Dermis microvascular lymphatic vessel endothelial cell (primary cell): ENCODE data around the gene GNA12. TPM values are rescaled to one million over a fixed set of nuclear protein-coding genes. Genes with fewer than 3 reads are reported as not detected.
"Not testable (repeated sequence)": the region's sequence is repeated elsewhere in the genome, so short reads cannot be mapped to it uniquely, and the experiment has no call there.

ENCODE experiments used
- DNase-seq, 2 donors: peaks; one replicate each; pipeline versions ENCODE4 v3.0.0 to v3.0.0-alpha.2; 2010; ENCODE audit warnings: low read depth in 2 of 2
- total RNA-seq: library from RNA; depleted of rRNA; stranded (reverse); fragments of >200 nt; gene quantifications from 2 replicates; pipeline ENCODE4 v1.2.1, GENCODE V29; 2014

GNA12 gene
- total RNA-seq, 1 donor from 2014 or later: 20.8 TPM

- DNase-seq: peak; percentile 76 to 95
Measured at GRCh38 chr7:2757904-2758672, 86.0 kb downstream of the GNA12 start.

DNA sequence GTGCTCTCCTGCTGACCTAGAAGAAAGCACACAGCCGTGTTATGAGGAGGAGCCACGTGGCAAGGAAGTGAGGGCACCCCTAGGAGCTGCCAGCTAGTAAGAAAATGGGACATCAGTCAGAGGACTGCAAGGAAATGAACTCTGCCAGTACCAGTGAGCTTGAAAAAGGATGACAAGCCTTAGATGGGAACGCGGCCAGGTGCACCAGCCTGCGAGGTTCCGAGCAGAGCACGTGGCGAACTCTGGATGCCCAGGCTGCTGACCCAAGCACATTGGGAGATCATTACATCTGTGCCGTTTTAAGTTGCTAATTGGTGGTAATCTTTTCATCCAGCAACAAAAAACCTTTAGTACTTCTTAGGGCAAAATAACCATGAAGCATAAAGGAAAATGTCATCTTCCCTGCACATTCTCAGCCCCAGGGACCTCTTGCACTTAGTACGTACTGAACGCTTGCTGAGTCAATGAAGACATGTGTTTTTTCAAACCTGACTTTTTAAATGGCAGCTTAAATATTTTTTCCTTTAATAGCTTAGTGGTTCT, 86.7 kb downstream of the GNA12 start:
- DNase-seq: peak in 1 of 2 donors; percentile 76

GRCh38 chr7:2755531-2755930, 88.6 kb downstream of the GNA12 start:
- DNase-seq: no peak

- DNase-seq: no peak
Measured at GRCh38 chr7:2754912-2755311, 89.2 kb downstream of the GNA12 start.

DNA sequence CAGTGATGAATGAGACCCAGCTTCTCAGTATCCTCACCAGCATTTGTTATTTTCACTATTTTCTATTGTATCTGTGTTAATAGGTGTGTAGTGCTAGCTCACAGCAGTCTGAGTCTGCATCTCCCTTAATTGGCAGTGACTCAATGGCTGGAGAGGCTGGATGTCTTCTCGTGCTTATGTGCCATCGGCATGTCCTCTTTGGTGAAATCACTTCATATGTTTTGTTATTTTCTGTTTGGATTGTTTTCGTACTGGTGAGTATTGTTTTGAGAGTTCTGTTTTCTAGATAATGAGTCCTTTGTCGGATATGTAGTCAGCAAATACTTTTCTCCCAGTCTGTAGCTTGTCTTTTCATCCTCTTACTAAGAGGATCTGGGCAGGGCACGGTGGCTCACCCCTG, 90.0 kb downstream of the GNA12 start:
- DNase-seq: peak in 1 of 2 donors; percentile 32

DNA sequence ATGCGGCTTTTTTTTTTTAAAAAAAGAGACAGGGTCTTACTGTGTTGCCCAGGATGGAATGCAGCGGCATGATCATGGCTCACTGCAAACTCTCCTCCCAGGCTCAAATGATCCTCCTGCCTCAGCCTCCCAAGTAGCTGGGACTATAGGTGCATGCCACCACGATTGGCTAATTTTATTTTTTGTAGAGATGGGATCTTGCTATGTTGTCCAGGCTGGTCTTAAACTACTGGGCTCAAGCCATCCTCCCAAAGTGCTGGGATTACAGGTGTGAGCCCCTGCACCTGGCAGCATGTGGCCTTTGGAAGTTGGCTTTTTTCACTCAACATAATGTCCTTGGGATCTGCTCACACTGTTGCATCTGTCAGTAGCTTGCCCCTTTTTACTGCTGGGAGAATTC, 91.0 kb downstream of the GNA12 start:
- no peak for DNase-seq

DNA sequence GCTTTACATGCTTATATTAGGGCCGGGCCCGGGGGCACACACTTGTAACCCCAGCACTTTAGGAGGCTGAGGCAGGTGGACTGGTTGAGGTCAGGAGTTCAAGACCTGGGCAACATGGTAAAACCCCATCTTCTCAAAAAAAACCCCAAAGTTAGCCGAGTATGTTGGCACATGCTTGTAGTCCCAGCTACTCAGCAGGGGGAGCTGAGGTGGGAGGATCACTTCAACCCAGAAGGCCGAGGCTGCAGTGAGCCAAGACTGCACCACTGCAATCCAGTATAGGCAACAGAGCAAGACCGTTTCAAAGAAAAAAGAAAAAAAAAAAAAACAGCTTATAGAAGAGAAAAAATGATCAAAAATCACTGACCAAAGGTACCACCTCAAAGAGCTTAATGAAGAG, 93.0 kb downstream of the GNA12 start:
- no peak for DNase-seq

GRCh38 chr7:2750004-2750407, 94.1 kb downstream of the GNA12 start:
- DNase-seq: no peak

- DNase-seq: not testable (repeated sequence)
Measured at GRCh38 chr7:2748684-2749083, 95.4 kb downstream of the GNA12 start.

DNA sequence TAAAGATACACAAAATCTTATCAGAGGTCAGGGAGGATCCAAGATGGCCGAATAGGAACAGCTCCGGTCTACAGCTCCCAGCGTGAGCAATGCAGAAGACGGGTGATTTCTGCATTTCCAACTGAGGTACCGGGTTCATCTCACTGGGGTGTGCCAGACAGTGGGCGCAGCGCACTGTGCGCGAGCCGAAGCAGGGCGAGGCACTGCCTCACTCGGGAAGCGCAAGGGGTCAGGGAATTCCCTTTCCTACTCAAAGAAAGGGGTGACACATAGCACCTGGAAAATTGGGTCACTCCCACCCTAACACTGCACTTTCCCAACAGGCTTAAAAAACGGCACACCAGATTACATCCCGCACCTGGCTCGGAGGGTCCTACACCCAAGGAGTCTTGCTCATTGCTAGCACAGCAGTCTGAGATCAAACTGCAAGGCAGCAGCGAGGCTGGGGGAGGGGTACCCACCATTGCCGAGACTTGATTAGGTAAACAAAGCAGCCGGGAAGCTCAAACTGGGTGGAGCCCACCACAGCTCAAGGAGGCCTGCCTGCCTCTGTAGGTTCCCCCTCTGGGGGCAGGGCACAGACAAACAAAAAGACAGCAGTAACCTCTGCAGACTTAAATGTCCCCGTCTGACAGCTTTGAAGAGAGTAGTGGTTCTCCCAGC, 100.5 kb downstream of the GNA12 start:
- DNase-seq: not testable (repeated sequence)

DNA sequence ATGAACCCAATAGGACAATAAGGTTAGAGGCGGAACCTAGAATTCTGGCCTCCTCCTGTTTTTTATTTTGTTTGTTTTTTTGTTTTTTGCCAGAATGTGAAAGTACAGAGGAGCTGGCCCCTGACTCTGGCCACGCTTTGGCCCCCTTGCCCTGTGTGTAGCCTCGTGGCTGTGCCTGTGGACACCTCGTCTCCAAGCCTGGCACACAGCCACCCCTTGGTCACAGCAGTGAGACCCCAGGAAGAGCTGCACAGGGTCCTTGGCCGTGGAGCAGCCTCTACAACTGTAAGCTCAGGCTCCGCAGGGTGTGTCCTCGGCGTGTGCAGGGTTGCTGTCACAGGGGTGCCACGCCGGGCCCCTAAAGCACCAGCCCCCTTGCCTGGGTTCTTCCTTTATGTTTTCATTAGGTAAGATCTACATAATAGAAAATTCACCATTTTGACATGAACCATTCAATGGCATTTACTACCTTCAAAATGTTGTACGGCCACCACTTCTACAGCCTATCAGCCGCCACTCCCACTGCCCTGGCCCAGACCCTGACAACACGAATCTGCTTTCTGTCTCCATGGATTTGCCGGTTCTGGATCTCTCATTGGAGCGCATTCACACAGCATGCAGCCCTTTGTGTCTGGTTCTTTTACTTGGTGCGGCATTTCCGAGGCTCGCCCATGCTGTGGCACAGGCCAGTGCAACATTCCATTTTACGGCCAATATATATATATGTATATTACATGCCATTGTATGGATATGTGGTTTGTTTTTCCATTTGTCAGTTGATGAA, 105.2 kb downstream of the GNA12 start:
- no peak for DNase-seq

GRCh38 chr7:2737771-2738540, 106.2 kb downstream of the GNA12 start:
- no peak for DNase-seq

DNA sequence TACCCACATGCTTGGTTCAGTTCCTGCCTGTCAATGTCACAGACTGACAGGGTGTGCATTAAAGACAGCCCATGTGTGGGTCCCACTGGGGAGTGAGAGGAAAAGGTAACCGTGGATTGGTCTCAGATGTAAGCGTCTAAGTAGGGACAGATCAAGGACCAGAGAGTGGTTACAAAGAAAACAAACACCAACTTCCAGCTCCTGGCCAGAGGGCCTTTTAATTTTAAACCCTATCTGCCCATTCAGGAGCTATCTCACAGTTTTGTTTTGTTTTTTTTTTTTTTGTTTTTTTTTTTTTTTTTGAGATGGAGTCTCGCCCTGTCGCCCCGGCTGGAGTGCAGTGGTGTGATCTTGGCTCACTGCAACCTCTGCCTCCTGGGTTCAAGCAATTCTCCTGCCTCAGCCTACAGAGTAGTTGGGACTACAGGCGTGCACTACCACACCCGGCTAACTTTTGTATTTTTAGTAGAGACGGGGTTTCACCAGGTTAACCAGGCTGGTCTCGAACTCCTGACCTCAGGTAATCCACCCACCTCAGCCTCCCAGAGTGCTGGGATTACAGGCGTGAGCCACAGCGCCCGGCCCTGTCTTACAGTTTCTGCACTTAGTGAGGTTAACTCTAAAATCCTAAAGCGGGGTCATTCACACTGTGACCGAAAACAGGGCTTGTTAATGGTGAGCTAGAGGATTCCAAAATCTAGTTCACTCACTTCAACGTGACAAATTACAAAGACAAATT, 106.9 kb downstream of the GNA12 start:
- not testable (repeated sequence) for DNase-seq

DNA sequence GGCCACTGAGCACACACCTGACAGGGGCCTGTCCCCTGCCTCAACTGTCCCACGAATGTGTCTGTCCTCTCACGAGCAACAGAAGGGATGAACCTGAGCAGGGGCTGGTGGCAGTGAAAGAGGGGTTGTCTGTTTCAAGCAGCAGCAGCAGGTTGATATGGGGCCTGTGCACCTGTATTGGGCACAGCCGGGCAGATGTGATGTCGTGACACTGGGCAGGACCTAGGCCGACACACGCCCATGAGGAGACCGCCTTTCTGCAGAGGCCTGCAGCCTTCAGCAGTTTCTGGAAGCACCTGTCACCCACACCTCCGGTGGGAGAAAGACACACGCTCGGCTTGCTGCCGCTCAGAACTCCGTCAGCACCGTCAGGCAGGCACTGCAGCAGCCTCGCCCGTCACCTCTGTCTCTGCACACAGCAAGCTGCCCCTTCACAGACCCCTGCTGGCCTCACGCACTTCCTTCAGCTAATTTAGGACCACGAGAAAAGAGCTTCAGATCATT, 107.6 kb downstream of the GNA12 start:
- no peak for DNase-seq

DNA sequence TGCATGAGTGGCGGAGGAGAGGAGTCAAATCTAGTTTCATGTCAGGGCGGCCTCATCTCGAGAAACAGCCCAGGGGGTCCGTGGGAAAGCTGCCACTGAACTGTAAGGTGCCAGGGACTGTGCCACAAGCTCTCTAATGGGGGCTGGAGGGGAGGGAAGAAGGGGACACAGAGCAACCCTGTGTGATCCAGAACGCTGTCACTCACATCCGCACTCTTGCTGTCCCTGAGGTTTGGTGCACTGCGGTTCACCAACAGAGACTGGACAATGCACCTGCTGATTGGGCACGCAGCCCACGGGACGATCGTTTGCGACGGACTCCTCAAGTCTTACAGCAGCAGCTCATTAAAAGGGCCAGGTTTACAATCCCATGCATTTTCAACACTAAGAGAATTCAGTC, 108.4 kb downstream of the GNA12 start:
- no peak for DNase-seq

DNA sequence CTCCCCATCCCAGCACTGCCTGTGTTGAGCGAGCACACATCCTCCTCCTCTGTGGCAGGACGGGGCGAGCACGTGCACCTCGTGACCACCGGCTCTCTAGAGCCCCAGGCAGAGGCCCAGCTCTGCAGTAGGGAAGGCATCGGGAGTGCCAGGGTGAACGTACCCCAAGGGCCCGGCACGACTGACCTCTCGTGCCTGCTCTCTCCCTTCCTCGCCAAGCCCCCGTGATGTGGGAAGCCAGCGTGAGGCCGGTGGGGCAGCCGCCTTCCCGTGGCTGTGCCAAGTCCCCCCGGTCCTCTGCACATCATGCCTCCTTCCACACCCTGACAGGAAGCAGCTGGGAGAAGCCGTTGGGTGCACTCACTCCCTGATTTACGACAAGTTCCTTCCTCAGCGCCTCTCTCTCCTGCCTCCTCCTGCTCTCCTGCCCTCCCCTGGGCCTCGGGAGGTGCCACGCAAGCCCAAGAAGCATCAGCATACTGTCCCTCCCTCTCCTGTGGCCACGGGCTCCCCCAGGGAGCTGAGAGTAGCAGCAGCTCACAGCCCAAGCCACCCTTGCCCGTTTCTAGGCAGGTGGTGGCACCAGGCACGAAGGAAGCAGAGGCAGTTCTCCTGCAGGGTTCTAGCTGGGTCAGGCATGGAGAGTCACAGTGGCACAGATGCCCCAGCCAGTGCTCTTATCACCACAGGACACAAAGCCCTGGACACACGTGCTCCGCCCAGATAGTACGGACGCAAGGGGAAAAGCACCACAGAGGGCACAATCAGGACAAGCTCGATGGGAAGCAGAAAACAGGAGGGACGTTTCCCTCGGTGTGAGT, 109.1 kb downstream of the GNA12 start:
- DNase-seq: peak in 1 of 2 donors; percentile 73

GRCh38 chr7:2734084-2734686, 109.9 kb downstream of the GNA12 start:
- no peak for DNase-seq

- peak; percentile 40 to 89 for DNase-seq
Measured at GRCh38 chr7:2732959-2733584, 111.0 kb downstream of the GNA12 start.

DNA sequence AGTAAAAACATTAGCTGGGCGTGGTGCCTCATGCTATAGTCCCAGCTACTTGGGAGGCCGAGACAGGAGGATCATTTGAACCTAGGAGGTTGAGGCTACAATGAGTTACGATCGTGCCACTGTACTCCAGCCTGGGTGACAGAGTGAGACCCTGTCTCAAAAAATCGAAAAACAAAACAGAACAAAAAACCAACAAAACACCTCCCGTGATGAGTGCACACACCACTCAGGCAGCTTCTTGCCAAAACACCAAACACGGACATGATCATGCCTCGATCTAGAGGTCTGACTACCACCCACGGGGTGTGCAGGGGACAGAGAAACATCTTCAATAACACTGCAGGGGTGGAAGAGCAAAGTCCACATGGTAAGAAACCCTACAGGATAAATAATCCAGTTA, 111.7 kb downstream of the GNA12 start:
- no peak for DNase-seq
